Mononuclear cell (primary cell): Measurements from ENCODE around the gene CHSY1. TPM values are rescaled to one million over a fixed set of nuclear protein-coding genes. Genes with fewer than 3 reads are reported as not detected.

Experiments
- H3K27me3 ChIP-seq: 2 replicates; pipeline ENCODE4 v1.6.0; 2011; ENCODE audit warnings: low read length, control low read depth; ENCODE audit not compliant: insufficient read depth
- H3K4me1 ChIP-seq: 2 replicates; pipeline ENCODE4 v1.5.1; 2011; ENCODE audit warnings: mild to moderate bottlenecking, low read length, control low read depth; ENCODE audit not compliant: insufficient read depth
- H3K4me3 ChIP-seq: 2 replicates; pipeline ENCODE4 v1.5.1; 2011; ENCODE audit warnings: mild to moderate bottlenecking, low read length, moderate library complexity
- H3K9me3 ChIP-seq: 2 replicates; pipeline ENCODE4 v1.5.1; 2011; ENCODE audit warnings: low read depth, mild to moderate bottlenecking, control low read depth, low read length
- total RNA-seq: library from RNA; depleted of rRNA; stranded (reverse); fragments of >200 nt; gene quantifications from one replicate; pipeline ENCODE4 v1.2.3, GENCODE V29; 2012

CHSY1 gene
- total RNA-seq, 1 donor = 22.2 TPM

GRCh38 chr15:101171954-101172353, 79.9 kb downstream of the CHSY1 start:
- peaks cover 71% of the 10 kb centered on the region for H3K4me1 ChIP-seq

DNA sequence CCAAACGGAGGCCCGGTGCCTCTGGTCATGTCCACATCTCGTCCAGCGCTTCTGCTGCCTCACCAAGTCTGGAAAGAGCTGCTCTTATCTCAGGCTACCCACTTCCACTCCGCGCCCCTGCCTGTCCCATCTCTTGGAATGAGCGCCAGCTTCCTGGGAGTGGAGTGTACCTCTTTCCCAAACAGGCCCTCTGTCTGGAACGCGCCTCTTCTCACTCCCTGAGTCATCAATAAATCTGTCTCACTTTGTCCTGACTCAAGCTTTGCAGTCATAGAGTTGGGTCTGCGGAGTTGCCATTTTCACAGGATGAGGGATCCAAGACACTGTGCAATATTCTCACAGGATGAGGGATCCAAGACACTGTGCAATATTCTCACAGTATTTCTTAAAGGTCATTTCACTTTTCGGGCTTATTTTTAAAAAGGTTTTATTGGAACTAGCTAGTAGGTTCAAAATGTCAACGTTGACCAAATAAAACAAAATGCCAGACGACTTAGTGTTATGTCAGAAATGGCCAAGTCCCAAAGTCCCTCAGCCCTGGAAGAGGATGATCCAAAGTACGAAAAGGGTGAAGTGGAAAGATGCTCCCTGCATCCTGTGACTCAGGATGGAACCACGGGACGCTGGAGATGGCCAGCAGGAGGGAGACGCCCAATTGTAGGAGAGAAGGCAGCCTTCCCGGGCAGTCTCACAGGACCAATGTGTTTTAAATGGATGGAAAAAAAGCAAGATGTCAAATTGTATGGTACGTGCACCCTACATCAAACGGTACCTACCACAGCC, 81.1 kb downstream of the CHSY1 start:
- Histone ChIP-seq H3K9me3 (peaks cover 9% of the 10 kb centered on the region), H3K4me1 (peaks cover 68% of the 10 kb centered on the region), H3K4me3 (no peak overlapping the region), H3K27me3 (no peaks in the 10 kb centered on the region)

More at GRCh38 chr15:101171954-101172353, 79.9 kb downstream of the CHSY1 start:
- Histone ChIP-seq H3K9me3 (no peaks in the 10 kb centered on the region), H3K4me3 (no peak overlapping the region), H3K27me3 (no peaks in the 10 kb centered on the region)

DNA sequence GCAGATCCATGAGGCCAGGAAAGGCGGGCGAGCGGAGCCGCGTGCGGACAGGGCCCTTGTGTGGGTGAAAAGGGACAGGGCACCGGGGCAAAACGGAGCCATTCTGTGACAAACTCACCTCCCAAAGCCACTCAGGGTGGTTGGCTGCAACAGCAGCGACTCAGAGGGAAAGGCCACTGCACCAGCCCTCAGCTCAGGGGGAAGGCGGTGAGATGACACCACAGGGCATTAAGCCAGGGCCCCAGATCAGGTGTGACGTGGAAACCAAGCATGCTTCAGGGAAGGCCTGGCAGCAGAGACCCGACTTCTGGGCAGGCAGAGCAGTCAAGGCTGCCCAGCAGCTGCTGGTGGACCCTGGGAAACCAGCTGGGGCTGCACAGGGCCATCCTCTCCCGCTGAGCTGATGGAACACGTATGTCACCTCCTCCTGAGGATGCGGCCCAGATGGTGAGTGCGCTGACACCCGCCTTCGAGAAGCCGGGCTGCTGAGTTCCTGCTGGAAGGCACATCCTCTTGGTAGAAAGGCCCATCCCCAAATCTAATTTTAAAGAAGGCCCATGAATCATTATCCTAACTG, 82.3 kb downstream of the CHSY1 start:
- H3K4me1 ChIP-seq = peaks cover 58% of the 10 kb centered on the region
- H3K4me3 ChIP-seq = no peak overlapping the region
- H3K27me3 ChIP-seq = no peaks in the 10 kb centered on the region
- H3K9me3 ChIP-seq = peaks cover 16% of the 10 kb centered on the region

DNA sequence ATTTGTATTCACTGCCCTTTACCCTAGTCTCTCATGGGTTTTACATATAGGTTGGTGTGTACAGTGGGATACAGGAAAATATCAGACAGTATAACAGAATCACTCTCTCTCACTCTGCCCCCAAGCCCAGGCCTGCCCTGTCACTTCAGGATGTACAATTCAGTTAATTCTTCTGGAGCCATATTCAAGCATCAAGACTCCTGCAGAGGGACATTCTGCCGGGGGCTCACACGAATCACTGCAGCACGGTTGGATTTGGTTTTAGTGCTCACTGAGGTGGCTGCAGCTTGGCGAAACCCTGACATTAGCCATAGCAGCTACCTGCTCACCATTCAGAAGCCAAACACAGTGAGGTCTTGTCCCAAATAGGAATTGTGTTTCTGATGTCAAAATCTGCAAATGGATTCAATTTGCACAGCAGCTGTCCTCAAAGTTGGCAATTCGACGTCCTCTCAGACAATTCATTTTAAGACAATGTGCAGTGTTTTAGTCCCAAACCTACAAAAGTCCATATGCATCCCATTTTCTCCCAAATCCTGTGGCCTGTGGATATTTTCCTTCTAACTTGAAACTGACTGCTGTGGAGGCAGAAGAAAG, 82.9 kb downstream of the CHSY1 start:
- no peaks in the 10 kb centered on the region for H3K27me3 ChIP-seq
- H3K4me3 ChIP-seq = peak overlapping the region; percentile 8
- H3K9me3 ChIP-seq = peaks cover 16% of the 10 kb centered on the region
- peaks cover 53% of the 10 kb centered on the region for H3K4me1 ChIP-seq

DNA sequence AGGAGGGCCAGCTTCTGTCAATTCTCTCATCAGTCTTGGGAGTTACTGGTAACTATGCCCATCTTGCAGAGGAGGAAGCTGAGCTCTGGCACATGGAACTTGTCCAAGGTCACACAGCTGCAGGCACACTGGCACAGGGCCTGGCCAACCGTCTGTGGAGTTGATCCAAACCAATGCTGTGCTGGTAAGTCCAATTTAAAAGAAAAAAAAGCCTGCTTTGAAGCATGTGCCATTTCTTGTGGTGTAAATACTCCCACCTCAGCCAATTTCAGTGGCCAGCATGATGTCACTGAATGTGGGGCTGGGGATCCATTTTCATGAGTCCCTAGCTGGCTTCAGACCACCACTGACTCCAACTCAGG, 83.4 kb downstream of the CHSY1 start:
- Histone ChIP-seq H3K4me3 (peak overlapping the region; percentile 8), H3K9me3 (peaks cover 16% of the 10 kb centered on the region)

DNA sequence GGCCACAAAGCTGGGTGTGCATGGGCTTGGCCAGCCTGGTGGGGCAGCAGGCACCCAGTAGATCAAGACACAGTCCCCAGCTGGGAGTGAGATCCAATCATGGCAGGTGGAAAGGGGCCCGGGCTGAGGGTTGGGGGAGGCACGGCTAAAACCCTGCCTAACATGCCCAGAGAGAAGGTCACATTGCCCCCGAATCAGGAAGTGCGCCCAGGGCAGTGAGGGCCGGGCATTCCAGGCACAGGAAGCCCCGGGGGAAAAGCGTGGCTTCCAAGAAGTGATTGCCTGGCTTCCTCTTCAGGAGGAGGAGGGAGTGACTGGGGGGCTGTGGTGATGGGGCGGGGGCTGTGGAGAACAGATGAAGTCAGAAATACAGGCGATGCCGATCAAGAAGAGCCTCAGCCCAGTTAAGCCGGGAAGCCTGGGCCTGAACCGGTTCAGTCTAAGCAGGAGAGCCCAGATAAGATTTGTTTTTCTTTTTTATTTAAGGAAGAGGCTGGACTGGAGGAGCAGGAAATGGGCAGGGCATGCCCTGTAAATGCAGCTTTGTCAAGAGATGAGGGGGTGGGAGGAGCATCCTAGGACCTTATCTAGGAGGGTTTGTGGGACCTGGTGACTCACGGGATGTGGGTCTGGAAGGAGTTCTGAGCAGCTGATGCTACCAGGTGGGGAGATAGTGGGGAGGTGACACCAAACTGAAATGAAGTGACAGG, 83.9 kb downstream of the CHSY1 start:
- Histone ChIP-seq H3K4me1 (peaks cover 46% of the 10 kb centered on the region), H3K9me3 (peaks cover 16% of the 10 kb centered on the region), H3K27me3 (no peaks in the 10 kb centered on the region), H3K4me3 (peak overlapping the region; percentile 8)

More for the DNA sequence above, 83.4 kb downstream of the CHSY1 start:
- Histone ChIP-seq H3K4me1 (peaks cover 47% of the 10 kb centered on the region), H3K27me3 (no peaks in the 10 kb centered on the region)

DNA sequence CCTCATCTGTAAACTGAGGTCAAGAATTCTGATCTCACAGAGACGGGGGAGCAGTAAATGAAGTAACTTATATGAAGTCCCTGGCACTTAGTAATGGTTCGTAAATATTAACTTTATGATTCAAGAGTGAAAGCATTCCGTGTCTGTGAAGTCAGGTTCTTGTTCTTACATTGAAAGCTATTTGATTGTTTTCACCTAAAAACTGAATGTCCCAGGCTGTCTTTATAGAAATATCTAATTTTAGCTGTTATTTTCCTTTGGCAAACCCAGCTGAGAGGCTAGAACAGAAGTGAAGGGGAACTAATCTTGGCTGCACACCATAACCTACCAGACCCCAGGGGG, 84.5 kb downstream of the CHSY1 start:
- Histone ChIP-seq H3K4me3 (no peak overlapping the region), H3K27me3 (no peaks in the 10 kb centered on the region), H3K9me3 (peaks cover 16% of the 10 kb centered on the region), H3K4me1 (peaks cover 41% of the 10 kb centered on the region)

DNA sequence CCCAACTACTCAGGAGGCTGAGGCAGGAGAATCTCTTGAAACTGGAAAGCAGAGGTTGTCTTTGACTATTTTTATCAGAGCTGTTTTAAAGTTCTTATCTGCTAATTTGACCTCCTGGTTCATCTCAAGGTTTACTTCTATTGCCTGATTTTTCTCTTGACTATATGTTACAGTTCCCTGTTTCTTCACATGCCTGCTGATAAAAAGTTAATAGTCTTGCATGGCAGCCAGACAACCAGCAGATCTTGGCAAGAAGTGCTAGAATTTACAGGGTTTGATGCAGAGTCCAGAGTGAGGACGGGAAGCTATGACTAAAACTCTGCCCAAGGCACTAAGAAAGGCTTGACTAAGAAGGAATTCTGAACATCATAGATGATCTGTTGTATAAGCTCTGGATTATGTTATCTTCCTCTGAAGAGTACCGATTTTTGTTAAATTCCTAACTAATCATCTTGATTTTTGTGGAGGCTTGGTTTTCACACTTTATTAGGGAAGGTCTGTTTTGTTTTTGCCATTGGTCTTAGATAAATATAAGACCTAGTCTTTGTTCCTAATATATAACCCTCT, 85.9 kb downstream of the CHSY1 start:
- no peaks in the 10 kb centered on the region for H3K27me3 ChIP-seq
- H3K4me3 ChIP-seq = no peak overlapping the region
- peaks cover 16% of the 10 kb centered on the region for H3K9me3 ChIP-seq
- H3K4me1 ChIP-seq = peaks cover 35% of the 10 kb centered on the region

GRCh38 chr15:101162701-101163483, 89.0 kb downstream of the CHSY1 start:
- Histone ChIP-seq H3K4me3 (no peak overlapping the region), H3K9me3 (peaks cover 16% of the 10 kb centered on the region), H3K27me3 (no peaks in the 10 kb centered on the region), H3K4me1 (peaks cover 15% of the 10 kb centered on the region)

GRCh38 chr15:101161656-101162055, 90.2 kb downstream of the CHSY1 start:
- Histone ChIP-seq H3K27me3 (no peaks in the 10 kb centered on the region), H3K4me1 (peaks cover 3% of the 10 kb centered on the region), H3K9me3 (peaks cover 16% of the 10 kb centered on the region), H3K4me3 (no peak overlapping the region)

- no peaks in the 10 kb centered on the region for H3K27me3 ChIP-seq
- H3K4me3 ChIP-seq = no peak overlapping the region
- no peaks in the 10 kb centered on the region for H3K4me1 ChIP-seq
- peaks cover 2% of the 10 kb centered on the region for H3K9me3 ChIP-seq
Measured at GRCh38 chr15:101159936-101160815, 91.7 kb downstream of the CHSY1 start.

DNA sequence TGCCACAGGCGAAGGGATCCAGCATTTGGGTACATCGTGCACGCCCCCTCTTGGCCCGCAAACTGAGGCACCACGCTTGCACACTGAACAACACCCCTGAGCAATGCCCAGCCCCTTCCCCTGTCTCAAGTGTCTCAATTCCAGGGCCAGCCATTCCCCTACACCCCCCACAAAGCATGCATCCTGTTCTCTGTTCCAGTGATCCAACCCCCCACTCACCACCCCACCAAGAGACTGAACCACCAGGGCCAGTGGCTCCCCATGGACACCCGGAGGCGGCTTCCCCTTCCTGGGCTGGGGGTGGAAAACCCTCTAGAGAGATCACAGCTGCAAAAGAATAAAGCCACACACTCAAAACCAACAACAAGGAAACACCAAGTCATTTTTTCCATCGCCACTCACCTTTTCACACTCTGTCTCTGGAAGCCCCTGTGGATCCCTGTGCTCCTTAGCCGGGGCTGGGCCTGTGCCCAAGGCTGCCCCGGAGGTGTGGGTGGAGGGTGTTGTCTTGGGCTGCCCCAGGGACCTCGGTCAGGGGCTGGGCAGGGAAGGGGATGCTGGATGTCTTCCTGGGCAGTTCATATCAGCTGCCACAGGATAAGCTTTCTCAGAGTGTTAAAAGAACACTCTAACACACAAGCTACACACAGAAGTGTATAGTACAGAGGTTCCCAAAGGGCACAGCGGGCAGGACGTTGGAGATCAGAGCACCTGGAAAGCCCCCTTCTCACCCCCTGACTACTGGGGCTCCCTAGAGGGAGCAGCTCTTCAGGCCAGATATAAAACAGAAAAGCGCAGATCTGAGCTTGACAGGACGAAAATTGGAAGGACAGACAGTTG, 92.5 kb downstream of the CHSY1 start:
- no peaks in the 10 kb centered on the region for H3K4me1 ChIP-seq

More for the DNA sequence above, 92.5 kb downstream of the CHSY1 start:
- Histone ChIP-seq H3K9me3 (no peaks in the 10 kb centered on the region), H3K27me3 (no peaks in the 10 kb centered on the region), H3K4me3 (no peak overlapping the region)
